Fibroblast of pulmonary artery (primary cell): ENCODE results near the gene DSN1.

ENCODE experiments used
- DNase-seq: peaks from one replicate; pipeline ENCODE4 v3.0.0-alpha.2; 2010; ENCODE audit warnings: low read depth
- H3K4me3 ChIP-seq: replicated peaks from 2 replicates; pipeline ENCODE4 v1.5.1; 2011; ENCODE audit warnings: low read depth, mild to moderate bottlenecking, control low read depth, low read length, moderate library complexity
- CTCF ChIP-seq: IDR thresholded peaks from 2 replicates; pipeline ENCODE4 v1.5.1; 2011; ENCODE audit warnings: mild to moderate bottlenecking, control low read depth, low read length, inconsistent platforms; ENCODE audit errors: missing control alignments

DSN1 gene

GRCh38 chr20:36775826-36776225, 2.3 kb upstream of the DSN1 start:
- no peak for DNase-seq
- TF ChIP-seq CTCF, result no peak
- H3K4me3 ChIP-seq, result no peak overlapping the region

- no peak for DNase-seq
Observed at GRCh38 chr20:36775196-36775595, 1.6 kb upstream of the DSN1 start.

GRCh38 chr20:36773107-36773596, 411 bp downstream of the DSN1 start:
- no peak for TF ChIP-seq CTCF
- H3K4me3 ChIP-seq, result peak overlapping the region; percentile 86
- no peak for DNase-seq

More at GRCh38 chr20:36775196-36775595, 1.6 kb upstream of the DSN1 start:
- no peak for TF ChIP-seq CTCF
- H3K4me3 ChIP-seq, result no peak overlapping the region

- TF ChIP-seq CTCF, result no peak
- H3K4me3 ChIP-seq, result no peak overlapping the region
- DNase-seq, result no peak
Observed at GRCh38 chr20:36770680-36771079, 2.9 kb downstream of the DSN1 start.

- no peak overlapping the region for H3K4me3 ChIP-seq
- no peak for DNase-seq
- TF ChIP-seq CTCF, result no peak
Observed at GRCh38 chr20:36768768-36769430, 4.7 kb downstream of the DSN1 start.

- no peak for TF ChIP-seq CTCF
- no peak overlapping the region for H3K4me3 ChIP-seq
- no peak for DNase-seq
Observed at GRCh38 chr20:36761125-36761524, 12.4 kb downstream of the DSN1 start.

- no peak overlapping the region for H3K4me3 ChIP-seq
- DNase-seq, result no peak
- no peak for TF ChIP-seq CTCF
Observed at GRCh38 chr20:36760647-36761046, 12.9 kb downstream of the DSN1 start.
